HG02970 (cell line): ENCODE results near the gene CALML4.
"Not testable (repeated sequence)": the region's sequence is repeated elsewhere in the genome, so short reads cannot be mapped to it uniquely, and the experiment has no call there.

Experiments
- ATAC-seq: cut with Tn5 transposase; IDR thresholded peaks from one replicate; pipeline ENCODE4 v1.9.1; 2021; ENCODE audit warnings: mild to moderate bottlenecking, moderate library complexity, moderate number of reproducible peaks; ENCODE audit not compliant: unreplicated experiment, low FRiP score

Gene CALML4

DNA sequence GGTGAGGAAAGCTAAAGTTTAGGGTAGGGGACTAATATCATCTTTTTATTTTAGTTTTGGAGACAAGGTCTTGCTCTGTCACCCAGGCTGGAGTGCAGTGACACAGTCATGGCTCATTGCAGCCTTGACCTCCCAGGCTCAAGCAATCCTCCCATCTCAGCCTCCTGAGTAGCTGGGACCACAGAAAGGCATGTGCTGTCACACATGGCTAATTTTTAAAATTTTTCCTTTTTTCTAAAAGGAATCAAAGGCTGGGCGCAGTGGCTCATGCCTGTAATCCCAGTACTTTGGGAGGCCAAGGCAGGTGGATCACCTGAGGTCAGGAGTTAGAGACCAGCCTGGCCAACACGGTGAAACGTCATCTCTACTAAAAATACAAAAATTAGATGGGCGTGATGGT lies 20.3 kb upstream of the CALML4 start:
- ATAC-seq, result not testable (repeated sequence)

DNA sequence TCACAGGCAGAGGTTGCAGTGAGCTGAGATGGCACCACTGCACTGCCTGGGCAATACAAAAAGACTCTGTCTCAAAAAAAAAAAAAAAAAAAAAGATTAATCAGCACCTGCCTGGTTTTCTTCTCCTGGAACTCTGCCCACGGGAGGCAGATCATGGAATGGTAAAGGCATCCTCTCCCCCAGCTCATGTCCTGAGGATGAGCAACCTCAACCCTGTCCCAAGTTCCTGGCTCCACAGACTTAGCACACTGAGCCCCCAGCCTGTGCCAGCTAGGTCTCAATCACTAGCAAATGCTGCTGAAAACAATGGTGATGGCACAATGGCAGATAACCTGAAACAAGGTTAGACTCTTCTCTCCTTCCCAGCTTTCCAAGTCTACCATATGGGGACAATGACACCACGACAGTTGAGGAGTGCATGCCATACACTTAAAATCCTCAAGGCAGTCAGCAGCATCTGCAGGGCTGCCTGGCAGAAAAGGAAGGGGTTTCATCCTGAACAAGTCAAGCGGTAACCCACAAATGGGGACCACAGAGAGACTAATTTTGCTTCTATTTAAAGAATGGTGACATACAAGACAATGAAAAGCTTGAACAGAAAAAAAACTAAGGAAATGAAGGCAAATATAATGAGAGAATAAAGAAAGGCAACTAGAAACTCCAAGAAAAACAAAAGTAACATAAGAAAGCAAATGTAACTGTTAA lies 19.6 kb upstream of the CALML4 start:
- ATAC-seq, result no peak

GRCh38 chr15:68224108-68224507 lies 19.0 kb upstream of the CALML4 start:
- no peak for ATAC-seq

- ATAC-seq, result no peak
Measured at GRCh38 chr15:68223171-68223570, 18.0 kb upstream of the CALML4 start.

DNA sequence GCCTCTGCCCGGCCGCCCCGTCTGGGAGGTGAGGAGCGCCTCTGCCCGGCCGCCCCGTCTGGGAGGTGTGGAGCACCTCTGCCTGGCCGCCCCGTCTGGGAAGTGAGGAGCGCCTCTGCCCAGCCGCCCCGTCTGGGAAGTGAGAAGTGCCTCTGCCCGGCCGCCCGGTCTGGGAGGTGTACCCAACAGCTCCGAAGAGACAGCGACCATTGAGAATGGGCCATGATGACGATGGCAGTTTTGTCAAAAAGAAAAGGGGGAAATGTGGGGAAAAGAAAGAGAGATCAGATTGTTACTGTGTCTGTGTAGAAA lies 17.3 kb upstream of the CALML4 start:
- not testable (repeated sequence) for ATAC-seq

- not testable (repeated sequence) for ATAC-seq
Measured at GRCh38 chr15:68221530-68222431, 16.6 kb upstream of the CALML4 start.

GRCh38 chr15:68220967-68221366 lies 15.8 kb upstream of the CALML4 start:
- ATAC-seq, result no peak

DNA sequence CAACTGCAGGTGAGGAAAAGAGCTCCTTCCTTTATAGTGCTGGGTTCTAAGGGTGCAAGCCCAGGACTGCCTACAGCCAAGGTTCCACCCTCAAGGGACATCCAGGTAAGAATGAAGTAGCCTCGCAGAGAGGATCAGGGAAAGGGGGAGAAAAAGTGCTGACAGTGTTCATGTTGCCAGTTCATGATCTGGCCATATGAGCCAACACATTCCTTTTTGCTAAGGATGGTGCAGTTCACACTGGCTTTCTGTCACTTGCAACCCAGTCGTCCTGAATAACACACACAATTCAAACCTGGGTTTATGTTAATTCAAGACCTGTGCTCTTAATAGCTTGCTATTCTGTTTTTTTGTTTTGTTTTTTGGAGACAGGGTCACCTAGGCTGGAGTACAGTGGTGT lies 15.4 kb upstream of the CALML4 start:
- ATAC-seq, result no peak

DNA sequence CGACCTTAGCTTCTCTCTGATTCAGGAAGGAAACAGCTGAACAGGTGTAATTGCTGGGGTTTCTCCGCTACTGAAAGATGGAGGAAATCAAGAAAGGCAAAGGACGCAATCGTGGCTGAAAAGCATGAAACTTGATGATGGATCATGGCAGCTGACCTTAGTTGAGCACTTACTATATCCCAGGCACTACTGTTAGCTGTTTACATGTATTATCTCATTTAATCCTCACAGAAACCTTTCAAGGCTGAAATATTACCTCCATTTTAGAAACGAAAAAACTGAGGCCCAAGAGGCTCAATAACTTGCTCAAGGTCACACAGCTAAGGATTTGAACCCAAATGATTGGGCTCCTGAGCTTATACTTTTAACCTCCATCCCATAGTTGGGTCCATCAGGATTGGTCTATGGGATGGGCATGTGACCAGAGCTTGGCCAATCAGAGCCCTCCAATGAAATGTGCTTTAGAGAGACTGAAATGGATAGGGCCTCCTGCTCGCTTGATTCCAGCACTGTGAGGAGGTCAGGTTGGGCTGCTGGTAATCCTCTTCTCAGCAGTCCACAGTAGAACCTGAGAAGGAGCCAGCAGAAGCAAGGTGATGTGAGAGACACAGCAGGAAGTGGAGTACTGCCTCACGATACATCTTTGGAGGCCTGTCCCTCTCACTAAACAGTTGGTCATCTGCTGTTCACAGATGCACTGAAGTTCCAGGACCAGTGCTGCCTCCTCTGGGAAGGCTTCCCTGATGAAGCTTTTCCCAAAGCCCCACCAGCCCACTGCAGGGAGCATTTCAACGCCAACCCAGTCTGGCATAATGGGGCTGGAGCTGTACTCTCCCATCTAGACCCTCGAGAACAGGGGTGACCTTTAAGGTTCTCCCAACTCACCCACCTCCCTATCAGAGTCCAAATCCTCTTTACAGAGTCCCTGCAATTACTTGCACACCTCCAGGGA lies 14.0 kb upstream of the CALML4 start:
- ATAC-seq, result no peak

GRCh38 chr15:68218331-68218730 lies 13.2 kb upstream of the CALML4 start:
- no peak for ATAC-seq

DNA sequence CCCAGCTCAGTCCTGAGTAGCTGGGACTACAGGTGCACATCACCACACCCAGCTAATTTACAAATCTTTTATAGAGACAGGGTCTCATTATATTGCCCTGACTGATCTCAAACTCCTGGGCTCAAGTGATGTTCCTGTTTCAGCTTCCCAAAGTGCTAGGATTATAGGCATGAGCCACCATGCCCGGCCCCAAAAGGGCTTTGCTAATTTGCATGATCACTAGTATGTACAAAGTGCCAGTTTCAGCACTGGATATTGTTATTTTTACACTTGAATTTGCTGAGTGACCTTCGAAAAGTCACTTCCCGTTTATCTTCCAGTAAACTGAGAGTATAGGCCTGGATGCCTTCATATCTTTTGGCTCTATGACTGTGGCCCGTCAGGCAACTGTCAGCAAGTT lies 12.2 kb upstream of the CALML4 start:
- ATAC-seq, result no peak

GRCh38 chr15:68214838-68215254 lies 9.7 kb upstream of the CALML4 start:
- no peak for ATAC-seq

- no peak for ATAC-seq
Measured at GRCh38 chr15:68213991-68214837, 9.1 kb upstream of the CALML4 start.

- not testable (repeated sequence) for ATAC-seq
Measured at GRCh38 chr15:68213491-68213845, 8.3 kb upstream of the CALML4 start.

DNA sequence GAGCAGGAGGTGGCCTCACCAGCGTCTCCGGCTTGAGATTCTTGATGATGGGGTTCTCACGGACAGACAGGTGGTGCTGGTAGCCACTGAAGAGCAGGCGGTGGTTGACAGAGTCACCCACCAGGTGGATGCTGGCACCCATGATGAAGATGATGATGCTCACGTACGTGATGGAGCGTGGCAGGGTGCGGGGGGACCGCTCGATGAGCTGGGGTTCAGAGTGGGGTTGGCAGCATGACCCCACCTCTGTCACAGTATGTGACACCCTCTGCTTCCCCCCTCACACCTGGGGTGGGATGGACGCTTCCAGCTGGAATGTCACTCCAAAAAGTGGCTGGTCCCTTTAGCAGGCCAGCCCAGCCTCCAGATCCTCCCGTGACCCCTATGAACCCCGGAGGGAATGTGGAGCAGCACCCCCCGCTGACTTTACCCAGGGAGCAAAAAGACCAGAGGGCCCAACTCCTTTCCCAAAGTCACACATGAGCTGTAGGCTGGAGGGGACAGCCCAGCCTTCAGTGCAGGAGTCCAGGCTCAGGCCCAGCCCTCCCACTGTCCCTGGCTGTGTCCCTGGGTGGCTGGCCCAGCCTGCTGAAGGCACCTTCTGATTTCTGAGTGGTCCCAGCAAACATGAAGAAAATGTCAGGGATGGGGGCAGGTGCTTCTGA lies 6.7 kb upstream of the CALML4 start:
- no peak for ATAC-seq

DNA sequence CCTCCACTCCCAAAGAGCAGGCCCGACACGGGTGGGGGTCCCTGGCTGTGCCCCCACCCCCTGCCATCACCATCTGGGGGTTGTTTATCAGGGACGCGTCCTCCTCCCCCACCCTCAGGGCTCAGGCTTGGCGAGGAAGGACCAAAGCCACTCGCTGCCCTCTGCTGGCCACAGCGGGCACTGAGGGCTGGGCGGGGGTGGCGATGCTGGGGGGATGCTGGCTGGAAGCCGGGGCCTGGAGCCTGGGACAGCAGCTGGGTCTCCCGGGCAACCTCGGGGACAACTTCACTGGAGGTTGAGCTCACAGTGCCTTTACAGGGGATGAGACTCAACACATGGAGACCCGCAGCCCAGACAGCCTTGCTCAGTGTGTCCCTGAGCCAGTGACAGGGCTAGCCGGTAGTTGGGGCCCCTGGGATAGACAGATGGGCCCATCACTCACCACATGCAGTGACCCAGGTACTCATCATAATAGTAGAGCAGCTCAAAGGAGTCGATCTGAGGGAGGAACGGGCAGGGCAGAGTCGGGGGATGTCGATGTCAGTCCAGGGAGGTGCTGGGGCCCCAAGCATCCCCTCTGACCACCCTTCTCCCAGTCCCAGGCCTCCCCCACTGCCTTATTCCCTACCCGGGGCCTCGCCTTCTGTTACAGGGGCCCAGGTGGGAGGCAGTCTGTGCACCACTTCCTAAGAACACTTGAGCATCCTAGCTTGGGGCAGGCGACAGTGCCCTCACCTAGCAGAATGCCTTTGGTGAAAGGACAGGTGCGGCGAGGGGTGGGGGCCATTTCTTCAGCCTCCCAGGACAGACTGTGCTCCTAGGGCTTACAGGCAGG lies 5.9 kb upstream of the CALML4 start:
- no peak for ATAC-seq

DNA sequence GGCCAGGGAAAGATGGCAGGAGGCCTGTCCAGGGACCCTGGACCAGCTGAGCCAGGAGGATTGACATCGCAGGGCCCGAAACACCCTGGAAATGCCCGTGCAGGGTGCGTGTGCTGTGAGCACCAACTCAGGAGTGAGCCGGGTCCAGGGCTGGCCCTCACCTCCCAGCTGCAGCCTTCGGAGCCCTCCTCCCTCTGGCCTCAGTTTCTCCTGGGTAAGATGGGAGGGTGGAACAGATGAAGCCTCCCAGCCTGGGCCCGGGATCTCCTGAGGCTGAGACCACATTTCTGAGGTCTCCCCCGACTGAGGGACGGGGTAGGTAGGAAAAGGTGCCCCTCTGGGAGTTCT lies 5.3 kb upstream of the CALML4 start:
- ATAC-seq, result no peak

- ATAC-seq, result no peak
Measured at GRCh38 chr15:68209735-68210408, 4.7 kb upstream of the CALML4 start.
